Hematopoietic multipotent progenitor cell treated with erythropoietin and hydrocortisone succinate and interleukin-3 and kit ligand, for 6 days (in vitro differentiated cells): ENCODE data around the gene SLC43A1.

Experiments used
- DNase-seq: peaks from one replicate; pipeline ENCODE4 v3.0.0-alpha.2; 2015

SLC43A1 gene

GRCh38 chr11:57477507-57478189 is 37.9 kb downstream of the SLC43A1 start:
- no peak for DNase-seq

GRCh38 chr11:57476757-57477506 is 38.6 kb downstream of the SLC43A1 start:
- DNase-seq: peak; percentile 81

GRCh38 chr11:57476047-57476756 is 39.3 kb downstream of the SLC43A1 start:
- peak; percentile 51 for DNase-seq

- DNase-seq: no peak
These were observed 39.8 kb downstream of the SLC43A1 start for GRCh38 chr11:57475671-57476046.

- DNase-seq: no peak
These were observed 40.3 kb downstream of the SLC43A1 start for GRCh38 chr11:57475191-57475590.

GRCh38 chr11:57474803-57475115 is 40.7 kb downstream of the SLC43A1 start:
- no peak for DNase-seq

- DNase-seq: peak; percentile 82
These were observed 41.3 kb downstream of the SLC43A1 start for GRCh38 chr11:57474017-57474802.

- peak; percentile 67 for DNase-seq
These were observed 42.1 kb downstream of the SLC43A1 start for GRCh38 chr11:57473285-57473841.

GRCh38 chr11:57471496-57471895 is 44.0 kb downstream of the SLC43A1 start:
- DNase-seq: no peak

GRCh38 chr11:57469268-57469667 is 46.2 kb downstream of the SLC43A1 start:
- no peak for DNase-seq

GRCh38 chr11:57468276-57468675 is 47.2 kb downstream of the SLC43A1 start:
- no peak for DNase-seq

GRCh38 chr11:57467508-57468157 is 47.9 kb downstream of the SLC43A1 start:
- DNase-seq: no peak

GRCh38 chr11:57466680-57467079 is 48.8 kb downstream of the SLC43A1 start:
- peak; percentile 42 for DNase-seq

GRCh38 chr11:57464539-57465181 is 50.8 kb downstream of the SLC43A1 start:
- no peak for DNase-seq

GRCh38 chr11:57463671-57464538 is 51.6 kb downstream of the SLC43A1 start:
- DNase-seq: no peak

GRCh38 chr11:57462597-57462996 is 52.9 kb downstream of the SLC43A1 start:
- DNase-seq: no peak

- no peak for DNase-seq
These were observed 53.5 kb downstream of the SLC43A1 start for GRCh38 chr11:57461841-57462489.

- DNase-seq: no peak
These were observed 54.4 kb downstream of the SLC43A1 start for GRCh38 chr11:57460758-57461749.
